Activated B cell treated with CpG ODN at 0.5 μM for 24 hours (primary cell): ENCODE results near the gene RERE. TPM values are rescaled to one million over a fixed set of nuclear protein-coding genes. Genes with fewer than 3 reads are reported as not detected.
A peak's percentile ranks its signal among the peaks of the same experiment; 100 is the strongest.

ENCODE experiments used
- ATAC-seq: fragments of 200-7000 bp; cut with Tn5 transposase; one replicate; pipeline ENCODE4 v1.10.0; 2021; ENCODE audit warnings: low read depth, mild to moderate bottlenecking, moderate library complexity
- CTCF ChIA-PET: fragments of 350-600 bp; sonication (Branson Sonifier 250); formaldehyde crosslinking; loops from one replicate; lab custom pipeline; 2021; ENCODE audit warnings: antibody characterized with exemption; lab: Charles Lee
- POLR2A ChIA-PET: fragments of 350-600 bp; sonication (Branson Sonifier 250); formaldehyde crosslinking; loops from one replicate; lab custom pipeline; 2021; ENCODE audit warnings: antibody characterized with exemption; lab: Charles Lee
- DNase-seq: peaks from one replicate; pipeline ENCODE4 v3.0.0; 2022
- H3K27ac Mint-ChIP-seq: one replicate; pipeline ENCODE4 v1.8.0; 2020; ENCODE audit warnings: mixed read lengths
- H3K27me3 Mint-ChIP-seq: one replicate; pipeline ENCODE4 v1.8.0; 2021; ENCODE audit warnings: mixed read lengths
- H3K36me3 Mint-ChIP-seq: one replicate; pipeline ENCODE4 v1.8.0; 2021; ENCODE audit warnings: low read depth, mixed read lengths
- H3K4me1 Mint-ChIP-seq: one replicate; pipeline ENCODE4 v1.8.0; 2021; ENCODE audit warnings: mixed read lengths
- H3K4me3 Mint-ChIP-seq: one replicate; pipeline ENCODE4 v1.8.0; 2020; ENCODE audit warnings: mild to moderate bottlenecking, mixed read lengths
- H3K9me3 Mint-ChIP-seq: one replicate; pipeline ENCODE4 v1.8.0; 2020; ENCODE audit warnings: mixed read lengths
- intact Hi-C: fragments of 100-400 bp; cut with micrococcal nuclease; formaldehyde crosslinking; loops from one replicate; pipeline ENCODE4 v1.15.1; 2024
- total RNA-seq: library from RNA; stranded (reverse); gene quantifications from 2 replicates; pipeline ENCODE4 v1.2.3, GENCODE V29; 2022
- TF ChIP-seq, protein P1 (sequence below): fragments of 200-600 bp; IDR thresholded peaks from one replicate; pipeline ENCODE4 v1.8.0; 2022; ENCODE audit warnings: antibody characterized with exemption, mild to moderate bottlenecking

The RERE gene
- total RNA-seq, 1 donor from 2014 or later, result 98.8 TPM

DNA sequence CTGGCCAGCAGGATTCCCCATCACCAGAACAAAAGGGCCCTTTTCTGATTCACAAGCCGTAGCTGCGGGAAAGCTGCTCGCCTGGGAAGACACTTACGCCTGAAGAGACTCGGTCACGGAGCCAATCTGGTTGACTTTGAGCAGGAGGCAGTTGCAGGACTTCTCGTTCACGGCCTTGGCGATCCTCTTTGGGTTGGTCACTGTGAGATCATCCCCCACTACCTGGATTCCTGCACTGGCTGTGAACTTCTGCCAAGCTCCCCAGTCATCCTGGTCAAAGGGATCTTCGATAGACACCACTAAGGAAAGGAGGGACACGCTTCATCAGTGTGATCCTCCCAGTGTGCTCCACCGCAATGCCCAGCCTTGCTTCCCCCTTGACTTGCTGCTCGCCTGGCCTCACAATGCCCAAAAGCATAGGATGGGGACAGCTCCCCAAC lies 46.4 kb upstream of the RERE start:
- H3K4me3 Mint-ChIP-seq, result no peak overlapping the region
- intact Hi-C loops, result no loop called here
- H3K27me3 Mint-ChIP-seq, result no peaks in the 10 kb centered on the region
- DNase-seq (no peak), ATAC-seq (no peak)
- H3K4me1 Mint-ChIP-seq, result peaks cover 12% of the 10 kb centered on the region
- TF ChIP-seq, protein P1, sequence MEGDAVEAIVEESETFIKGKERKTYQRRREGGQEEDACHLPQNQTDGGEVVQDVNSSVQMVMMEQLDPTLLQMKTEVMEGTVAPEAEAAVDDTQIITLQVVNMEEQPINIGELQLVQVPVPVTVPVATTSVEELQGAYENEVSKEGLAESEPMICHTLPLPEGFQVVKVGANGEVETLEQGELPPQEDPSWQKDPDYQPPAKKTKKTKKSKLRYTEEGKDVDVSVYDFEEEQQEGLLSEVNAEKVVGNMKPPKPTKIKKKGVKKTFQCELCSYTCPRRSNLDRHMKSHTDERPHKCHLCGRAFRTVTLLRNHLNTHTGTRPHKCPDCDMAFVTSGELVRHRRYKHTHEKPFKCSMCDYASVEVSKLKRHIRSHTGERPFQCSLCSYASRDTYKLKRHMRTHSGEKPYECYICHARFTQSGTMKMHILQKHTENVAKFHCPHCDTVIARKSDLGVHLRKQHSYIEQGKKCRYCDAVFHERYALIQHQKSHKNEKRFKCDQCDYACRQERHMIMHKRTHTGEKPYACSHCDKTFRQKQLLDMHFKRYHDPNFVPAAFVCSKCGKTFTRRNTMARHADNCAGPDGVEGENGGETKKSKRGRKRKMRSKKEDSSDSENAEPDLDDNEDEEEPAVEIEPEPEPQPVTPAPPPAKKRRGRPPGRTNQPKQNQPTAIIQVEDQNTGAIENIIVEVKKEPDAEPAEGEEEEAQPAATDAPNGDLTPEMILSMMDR, result no peak
- no peak overlapping the region for H3K27ac Mint-ChIP-seq
- ChIA-PET POLR2A (interaction anchor here (1.0 to 1.8 kb wide), 2 partner anchors 15 to 17 kb away, joined by 3 to 6 read pairs; no protein-coding TSS in a partner anchor), CTCF (interaction anchor here (1.2 kb wide), 1 partner anchor 8 kb away, joined by 3 read pairs; no protein-coding TSS in a partner anchor)
- H3K9me3 Mint-ChIP-seq, result no peaks in the 10 kb centered on the region
- H3K36me3 Mint-ChIP-seq, result peaks cover 89% of the 10 kb centered on the region

DNA sequence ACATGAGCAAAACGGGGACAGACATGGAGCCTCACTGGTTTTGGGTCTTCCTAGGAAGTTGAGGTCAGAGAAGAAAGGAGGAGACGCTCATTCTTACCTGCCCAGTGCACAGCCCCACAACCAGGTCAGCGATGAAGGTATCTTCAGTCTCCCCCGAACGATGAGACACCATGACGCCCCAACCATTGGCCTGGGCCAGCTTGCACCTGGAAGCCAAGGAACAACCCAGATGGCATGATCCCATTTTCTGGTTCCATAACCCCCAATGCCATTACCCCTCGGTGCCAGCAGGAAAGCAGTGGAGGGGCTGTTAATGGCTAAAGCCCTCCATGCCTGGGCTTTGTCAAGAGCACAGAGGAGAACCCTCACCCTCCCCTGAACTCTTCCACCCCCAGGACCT lies 45.7 kb upstream of the RERE start:
- DNase-seq, result no peak
- Mint-ChIP-seq H3K27me3 (no peaks in the 10 kb centered on the region), H3K9me3 (no peaks in the 10 kb centered on the region), H3K4me1 (peaks cover 19% of the 10 kb centered on the region), H3K27ac (no peak overlapping the region), H3K36me3 (peaks cover 92% of the 10 kb centered on the region), H3K4me3 (no peak overlapping the region)
- ChIA-PET POLR2A (interaction anchor here (1.2 to 1.8 kb wide), 3 partner anchors 14 to 70 kb away, joined by 3 to 6 read pairs (median 5); partner anchors contain the start of gene ENO1), CTCF (interaction anchor here (0.9 to 1.3 kb wide), 6 partner anchors 8 to 238 kb away, joined by 3 to 6 read pairs (median 4); no protein-coding TSS in a partner anchor)
- TF ChIP-seq, protein P1, result no peak
- no peak for ATAC-seq
- intact Hi-C loops, result no loop called here

DNA sequence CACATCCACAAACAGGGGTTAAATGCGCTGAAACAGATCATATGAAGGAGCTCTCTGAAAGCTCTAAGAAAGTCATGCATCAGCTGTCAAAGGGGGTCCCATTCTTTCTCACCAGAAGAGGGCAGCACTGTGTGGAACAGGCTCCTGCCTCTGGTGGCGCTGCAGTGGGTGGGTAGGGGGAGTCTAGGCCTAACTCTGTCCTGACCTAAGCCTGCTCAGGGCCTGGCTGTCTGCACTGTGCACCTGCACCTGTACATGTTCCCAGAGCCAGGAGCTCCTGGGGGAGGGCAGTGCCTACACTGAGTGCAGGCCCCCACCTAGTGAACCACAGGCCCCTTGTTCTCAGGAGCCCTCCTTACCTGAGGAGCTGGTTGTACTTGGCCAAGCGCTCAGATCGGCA lies 45.1 kb upstream of the RERE start:
- Mint-ChIP-seq H3K36me3 (peaks cover 88% of the 10 kb centered on the region), H3K27ac (no peak overlapping the region), H3K27me3 (no peaks in the 10 kb centered on the region), H3K4me3 (no peak overlapping the region), H3K4me1 (peaks cover 21% of the 10 kb centered on the region), H3K9me3 (no peaks in the 10 kb centered on the region)
- intact Hi-C loops, result no loop called here
- ChIA-PET POLR2A (interaction anchor here (1.2 to 1.8 kb wide), 3 partner anchors 14 to 70 kb away, joined by 3 to 6 read pairs (median 5); partner anchors contain the start of gene ENO1), CTCF (interaction anchor here (0.9 to 1.4 kb wide), 9 partner anchors 9 to 239 kb away, joined by 3 to 6 read pairs (median 3); no protein-coding TSS in a partner anchor)
- peak; percentile 51 for ATAC-seq
- no peak for DNase-seq
- TF ChIP-seq, protein P1, result no peak

DNA sequence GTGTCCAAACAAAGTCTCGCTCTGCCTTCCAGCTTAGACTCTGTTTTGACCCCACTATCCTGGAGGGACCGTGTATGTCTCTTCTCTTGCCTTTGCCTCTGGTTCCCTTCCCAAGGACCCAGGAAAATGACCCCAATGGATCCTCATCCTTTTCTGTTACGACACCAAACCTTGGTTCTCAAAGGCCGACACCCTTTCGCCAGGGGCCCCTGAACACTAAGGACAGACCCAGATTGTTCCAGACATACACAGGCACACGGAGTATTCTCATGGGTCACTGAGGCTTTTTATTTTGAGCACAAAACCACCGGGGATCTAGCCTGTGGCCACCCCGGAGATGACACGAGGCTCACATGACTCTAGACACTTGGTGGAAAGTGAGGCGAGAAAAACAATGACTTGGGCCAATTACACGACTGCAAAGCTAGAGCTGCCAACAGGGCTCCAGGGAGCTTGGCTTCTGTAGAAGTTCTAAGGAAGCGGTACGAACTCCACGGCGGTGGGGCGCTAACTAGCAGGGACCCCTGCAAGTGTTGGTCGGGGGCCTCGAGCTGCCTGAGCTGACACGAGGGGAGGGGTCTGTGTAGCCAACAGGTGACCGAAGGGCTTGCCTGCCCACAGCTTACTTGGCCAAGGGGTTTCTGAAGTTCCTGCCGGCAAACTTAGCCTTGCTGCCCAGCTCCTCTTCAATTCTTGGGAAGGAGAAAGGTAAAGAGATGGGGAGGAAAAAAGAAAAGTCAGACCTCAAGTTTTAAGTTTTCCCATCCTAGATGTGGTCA lies 43.5 kb upstream of the RERE start:
- ATAC-seq, result no peak
- H3K4me3 Mint-ChIP-seq, result no peak overlapping the region
- POLR2A ChIA-PET, result interaction anchor here (0.6 to 3.5 kb wide), 2 partner anchors 13 to 18 kb away, joined by 3 to 30 read pairs; partner anchors contain the start of gene ENO1

More for the DNA sequence above, 43.5 kb upstream of the RERE start:
- H3K36me3 Mint-ChIP-seq, result peaks cover 87% of the 10 kb centered on the region
- no peaks in the 10 kb centered on the region for H3K9me3 Mint-ChIP-seq
- peaks cover 21% of the 10 kb centered on the region for H3K4me1 Mint-ChIP-seq
- TF ChIP-seq, protein P1, result no peak
- no peak overlapping the region for H3K27ac Mint-ChIP-seq
- H3K27me3 Mint-ChIP-seq, result no peaks in the 10 kb centered on the region
- no peak for DNase-seq
- intact Hi-C loops, result no loop called here
- CTCF ChIA-PET, result interaction anchor here (0.8 to 4.5 kb wide), 7 partner anchors 12 to 144 kb away, joined by 3 to 46 read pairs (median 3); partner anchors contain the start of gene ENO1
